RKO (cell line): Measurements from ENCODE around the gene ARHGEF28.

ENCODE experiments used
- DNase-seq: peaks from one replicate; pipeline ENCODE4 v3.0.0-alpha.2; 2016; ENCODE audit warnings: low spot score

ARHGEF28 gene

DNA sequence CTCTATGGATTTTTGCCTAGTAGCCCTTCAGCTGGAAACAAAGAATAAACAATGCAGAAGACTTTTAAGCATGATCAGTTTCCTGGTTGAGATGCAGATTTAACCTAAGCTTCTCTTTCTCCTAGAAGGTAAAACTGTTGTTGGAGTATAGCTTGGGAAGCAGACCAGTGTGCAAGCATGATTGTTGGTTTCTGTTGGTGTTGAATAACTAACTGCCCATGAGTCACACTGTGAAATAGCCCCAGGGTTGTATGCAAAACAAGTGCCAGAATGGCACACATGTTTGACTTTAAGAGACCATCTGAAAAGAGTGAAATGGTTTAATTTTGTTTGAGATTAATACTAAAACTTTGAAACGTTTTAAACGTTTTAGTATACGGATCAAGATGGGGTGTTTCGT, 227.1 kb downstream of the ARHGEF28 start:
- DNase-seq: peak; percentile 5

DNA sequence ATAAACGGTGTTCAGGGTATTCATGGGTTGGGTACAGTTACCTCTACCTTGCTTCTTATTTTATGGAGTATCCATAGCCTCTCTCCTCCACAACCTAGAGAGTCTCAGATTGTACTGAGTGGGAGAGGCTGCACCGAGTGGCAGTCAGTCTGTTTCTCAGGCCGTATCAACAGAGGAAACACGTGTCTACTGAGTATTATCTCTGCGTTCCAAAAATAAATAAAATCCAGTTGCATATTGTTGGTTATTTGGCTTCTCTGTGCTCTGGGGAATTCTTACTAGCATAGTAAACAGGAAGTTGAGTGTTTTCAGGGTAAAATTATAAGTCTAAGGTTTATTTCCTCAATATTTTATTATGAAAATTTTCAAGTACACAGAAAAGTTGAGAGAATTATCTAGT, 231.0 kb downstream of the ARHGEF28 start:
- DNase-seq: no peak

DNA sequence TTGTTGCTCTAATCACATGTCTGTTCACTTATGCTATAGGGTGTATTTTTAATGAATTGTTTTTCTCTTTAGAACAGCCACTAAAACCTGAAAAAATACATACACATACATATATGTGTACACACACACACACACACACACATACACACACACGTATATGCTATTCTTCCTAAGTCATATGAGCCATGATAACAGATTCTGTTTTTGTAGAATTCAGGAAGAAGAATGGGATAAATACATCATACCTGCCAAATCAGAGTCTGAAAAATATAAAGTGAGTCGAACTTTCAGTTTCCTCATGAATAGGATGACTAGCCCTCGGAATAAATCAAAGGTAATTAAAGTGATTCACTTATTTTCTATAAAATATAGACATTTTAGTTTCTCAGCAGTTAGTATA, 231.4 kb downstream of the ARHGEF28 start:
- no peak for DNase-seq

DNA sequence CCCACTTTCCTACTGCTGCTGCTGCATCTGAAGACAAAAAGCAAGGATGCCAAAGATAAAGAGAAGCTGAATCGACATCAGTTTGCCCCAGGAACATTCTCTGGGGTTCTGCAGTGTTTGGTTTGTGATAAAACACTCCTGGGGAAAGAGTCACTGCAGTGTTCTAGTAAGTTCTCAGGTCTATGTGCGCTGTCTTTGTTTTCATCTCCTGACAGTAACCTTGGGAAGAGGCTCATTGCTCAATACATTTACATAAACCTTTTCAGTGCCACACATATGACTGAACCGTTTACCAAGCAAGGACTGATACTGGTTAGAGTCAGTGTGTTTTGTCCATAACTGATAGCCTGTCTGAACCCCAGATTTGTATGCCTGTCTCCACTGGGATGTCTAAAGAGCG, 232.1 kb downstream of the ARHGEF28 start:
- DNase-seq: no peak

DNA sequence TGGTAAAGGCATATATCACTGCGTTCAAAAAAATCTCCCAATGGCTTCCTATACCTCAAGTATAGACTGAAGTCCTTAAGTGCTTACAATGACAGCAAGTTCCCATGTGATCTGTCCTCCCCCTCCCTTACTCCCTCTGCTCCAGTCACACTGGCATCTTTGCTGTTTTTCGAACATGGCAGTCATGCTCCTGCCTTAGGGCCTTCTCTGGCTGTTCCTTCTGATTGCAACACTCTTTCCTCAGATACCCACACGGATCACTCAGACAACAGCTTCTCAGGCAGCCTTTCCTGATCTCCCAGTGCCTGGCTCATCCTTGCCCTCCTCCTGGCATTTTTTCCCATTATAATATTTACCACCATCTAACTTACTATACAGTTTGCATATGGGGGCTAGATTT, 232.8 kb downstream of the ARHGEF28 start:
- DNase-seq: no peak

DNA sequence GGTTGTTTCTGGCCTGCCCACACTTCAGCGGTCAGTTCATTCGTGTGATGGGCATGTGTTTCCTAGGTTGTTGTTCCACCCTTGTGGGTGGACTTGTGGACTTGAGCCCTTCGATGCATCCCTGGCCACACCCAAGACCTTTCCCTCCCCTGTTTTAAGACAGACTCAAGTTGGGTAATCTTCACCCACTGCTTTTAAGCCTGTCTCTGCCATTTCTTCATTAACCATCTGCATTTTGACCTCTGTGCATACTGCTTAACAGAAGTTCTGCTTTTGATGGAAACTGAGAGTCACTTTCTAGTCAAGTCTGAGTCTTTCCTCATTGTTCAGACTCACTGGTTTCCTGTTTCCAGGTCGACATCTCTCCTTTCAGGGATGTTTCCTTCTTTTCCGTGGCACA, 233.7 kb downstream of the ARHGEF28 start:
- no peak for DNase-seq

DNA sequence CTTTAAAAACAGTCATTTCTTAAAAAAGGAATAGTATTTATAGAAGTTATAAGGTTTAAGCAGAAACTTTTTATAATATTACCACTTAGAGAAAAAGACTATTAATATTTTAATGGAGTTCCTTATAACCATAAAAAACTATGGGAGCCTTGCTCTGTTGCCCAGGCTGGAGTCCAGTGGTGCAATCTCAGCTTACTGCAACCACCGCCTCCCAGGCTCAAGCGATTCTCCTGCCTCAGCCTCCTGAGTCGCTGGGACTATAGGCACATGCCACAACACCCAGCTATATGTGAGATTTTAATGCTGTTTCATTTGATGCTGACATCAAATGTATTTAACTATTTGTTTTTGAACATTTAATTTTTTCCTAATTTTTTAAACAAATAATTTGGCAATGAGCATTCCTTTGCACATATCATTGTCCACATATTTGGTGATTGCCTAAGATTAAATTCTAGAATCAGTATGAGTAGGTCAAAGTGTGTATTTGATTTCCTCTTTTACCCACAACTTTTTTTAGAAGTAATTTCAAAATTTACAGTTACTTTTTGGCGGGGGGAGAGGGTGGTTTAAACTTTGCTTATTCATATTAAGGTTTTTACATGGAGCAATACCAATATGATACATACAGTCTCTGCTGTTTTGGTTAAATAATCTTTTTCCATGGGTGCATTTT, 235.5 kb downstream of the ARHGEF28 start:
- DNase-seq: no peak

DNA sequence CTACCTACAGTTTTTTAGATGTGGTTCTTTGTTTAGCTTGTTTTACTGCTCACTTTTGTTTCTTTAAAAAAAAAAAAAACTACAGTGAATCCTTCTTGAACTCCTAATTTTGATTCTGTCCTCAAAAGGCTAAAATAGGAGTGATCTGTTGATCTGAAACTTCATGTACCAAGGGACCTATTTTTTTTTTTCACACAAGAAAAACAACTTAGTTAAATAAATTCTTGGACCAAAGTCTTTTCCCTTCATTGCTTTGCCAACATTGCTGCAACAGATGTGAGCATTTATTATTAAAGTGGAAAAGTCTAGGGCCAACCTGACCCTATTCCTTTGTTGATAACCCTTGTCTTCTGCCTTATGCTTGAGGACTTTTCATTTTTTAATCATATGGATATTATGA, 236.8 kb downstream of the ARHGEF28 start:
- DNase-seq: no peak

DNA sequence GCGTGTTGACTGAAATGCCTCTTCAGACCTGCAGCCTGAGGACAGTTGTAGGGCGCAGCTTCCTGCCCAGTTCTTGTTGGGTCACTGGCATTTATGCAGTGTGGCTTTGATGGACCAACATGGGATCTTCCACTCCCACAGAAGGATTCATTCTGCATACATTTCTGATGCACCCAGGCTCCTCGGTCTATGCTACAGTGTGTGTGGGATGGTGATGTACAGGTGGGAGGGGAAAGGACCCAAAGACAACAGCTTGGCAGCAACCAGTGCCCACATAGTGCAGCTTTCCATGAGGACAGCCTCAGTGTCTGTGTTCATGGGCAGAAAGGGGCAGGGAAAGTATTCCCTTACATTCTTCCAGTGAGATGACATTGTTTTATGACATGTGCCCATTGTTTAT, 237.9 kb downstream of the ARHGEF28 start:
- DNase-seq: no peak

DNA sequence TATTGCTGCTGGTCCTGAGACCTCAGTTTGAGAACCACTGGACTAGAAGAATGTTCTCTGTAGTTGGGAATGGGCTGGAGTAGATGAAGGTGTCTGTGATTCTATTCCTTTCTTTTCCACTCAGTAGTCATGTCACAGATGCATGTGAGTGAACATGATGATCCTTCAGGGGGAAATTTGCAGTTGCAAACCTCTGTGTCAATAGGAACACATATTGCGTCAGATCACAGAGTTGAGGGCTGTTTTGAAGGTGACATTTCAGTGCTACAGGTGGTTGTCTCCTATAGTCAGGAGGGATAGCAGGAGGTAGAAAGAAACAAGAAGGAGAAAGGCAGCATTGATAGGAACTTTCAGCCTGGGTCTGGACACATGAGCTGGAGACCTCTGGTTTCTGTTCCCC, 239.3 kb downstream of the ARHGEF28 start:
- no peak for DNase-seq

DNA sequence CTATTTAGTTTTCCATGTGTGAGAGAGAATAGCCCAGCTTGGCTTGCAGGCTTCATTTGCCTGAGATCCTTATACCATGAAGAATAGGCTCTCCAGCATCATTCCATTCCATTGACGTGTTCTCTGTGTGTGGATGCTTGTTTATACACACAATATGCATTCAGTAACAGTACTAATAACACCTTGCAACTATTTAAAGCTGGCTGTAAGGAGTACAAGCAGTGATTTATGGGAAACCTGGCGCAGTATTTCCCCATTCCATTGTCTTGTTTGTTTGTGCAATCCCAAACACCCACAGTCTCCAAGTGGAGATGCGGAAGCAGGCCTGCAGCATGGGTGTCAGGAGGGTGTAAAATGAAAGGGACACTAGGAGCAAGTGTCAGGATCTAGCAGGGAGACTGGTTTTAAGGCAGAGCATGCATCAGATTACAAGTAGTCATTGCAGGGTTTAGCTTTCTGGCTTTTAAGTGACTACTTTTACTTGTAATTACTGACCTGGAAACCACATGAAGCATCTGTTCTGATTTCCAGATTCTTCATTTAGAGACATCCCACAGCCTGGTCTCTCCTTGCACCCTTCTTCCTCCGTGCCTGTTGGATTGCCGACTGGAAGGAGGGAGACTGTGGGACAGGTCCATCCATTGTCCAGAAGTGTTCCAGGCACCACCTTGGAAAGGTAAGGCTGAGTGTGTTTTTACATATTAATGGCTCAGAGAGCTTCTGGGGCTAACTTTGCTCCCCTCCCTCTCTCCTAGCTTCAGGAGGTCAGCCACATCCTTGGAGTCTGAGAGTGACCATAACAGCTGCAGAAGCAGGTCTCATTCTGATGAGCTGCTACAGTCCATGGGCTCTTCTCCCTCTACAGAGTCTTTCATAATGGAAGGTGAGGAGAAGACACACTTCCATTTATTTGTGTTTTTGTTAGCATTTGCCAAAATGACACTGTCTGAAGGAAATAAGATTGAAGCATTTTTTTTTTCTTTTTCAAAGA, 241.6 kb downstream of the ARHGEF28 start:
- no peak for DNase-seq

DNA sequence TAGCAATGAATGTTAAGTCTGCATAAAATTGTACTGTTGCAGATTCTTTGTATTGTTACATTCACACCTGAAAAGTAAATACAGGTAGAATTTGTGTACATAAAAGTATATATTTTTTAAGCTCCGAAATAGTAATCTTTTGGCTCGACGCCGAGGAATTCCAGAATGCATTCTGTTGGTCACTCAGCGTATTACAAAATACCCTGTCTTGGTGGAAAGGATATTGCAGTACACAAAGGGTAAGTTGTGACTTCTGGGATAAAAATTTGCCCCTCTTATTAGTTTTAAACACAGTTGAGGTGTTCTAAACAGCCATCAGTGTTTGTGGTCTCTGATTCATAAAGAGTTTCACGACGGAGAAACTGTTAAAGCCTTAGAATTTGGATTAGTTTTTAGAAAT, 257.6 kb downstream of the ARHGEF28 start:
- no peak for DNase-seq

DNA sequence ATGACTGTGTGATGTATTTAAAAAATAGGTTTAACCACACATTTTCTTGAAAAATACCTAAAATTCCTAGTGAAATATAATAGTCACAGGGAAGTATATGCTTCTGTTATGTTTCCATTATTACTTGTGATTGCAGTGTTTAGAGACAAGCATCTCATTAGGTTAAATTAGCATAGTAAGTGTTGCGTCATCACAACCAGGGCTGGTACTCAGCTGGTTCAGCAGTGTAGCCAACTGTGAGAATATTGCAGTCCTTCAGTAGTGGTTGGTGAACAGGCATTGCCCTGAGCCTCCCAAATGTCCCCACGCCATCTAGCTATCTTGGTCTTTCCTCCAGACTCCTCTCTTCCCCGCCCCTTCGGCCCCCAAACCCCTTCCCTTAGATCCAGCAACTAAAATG, 261.7 kb downstream of the ARHGEF28 start:
- no peak for DNase-seq

DNA sequence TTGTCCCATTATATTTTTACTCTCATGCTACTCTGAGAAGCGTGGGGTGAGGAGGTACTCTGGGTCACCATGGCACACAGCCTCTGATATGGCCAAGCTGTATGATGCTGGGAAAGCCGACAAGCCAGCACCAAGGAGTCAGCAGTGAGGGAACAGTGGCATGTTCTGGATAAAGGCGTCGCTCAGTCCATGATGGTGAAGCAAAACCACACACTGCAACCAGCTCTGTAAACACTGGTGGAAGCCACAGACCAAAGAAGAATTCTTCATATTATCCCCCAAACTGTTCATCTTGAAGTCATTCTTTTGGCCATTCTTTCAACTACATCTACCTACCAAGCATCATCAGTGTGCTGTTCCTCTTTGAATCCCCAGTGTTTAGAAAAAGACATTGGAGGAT, 264.6 kb downstream of the ARHGEF28 start:
- no peak for DNase-seq

DNA sequence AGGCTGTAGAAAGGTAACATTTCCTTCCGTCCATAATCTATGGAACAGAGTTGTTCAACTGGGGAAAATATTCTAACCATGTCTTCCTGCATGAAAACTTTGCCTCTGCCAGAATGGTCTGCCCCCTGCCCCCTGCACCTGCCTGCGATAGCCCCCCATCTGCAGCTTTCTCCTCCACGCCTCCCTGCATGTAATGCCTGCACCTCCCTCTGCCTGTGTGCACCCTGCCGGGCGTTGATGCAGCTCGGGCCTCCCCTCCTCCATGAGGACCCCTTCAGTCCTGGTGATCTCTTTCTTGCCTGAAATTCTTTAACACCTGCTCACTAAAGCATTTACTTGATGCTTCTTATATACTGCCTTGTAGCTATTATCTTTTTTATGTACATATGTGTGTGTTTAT, 266.2 kb downstream of the ARHGEF28 start:
- DNase-seq: no peak

DNA sequence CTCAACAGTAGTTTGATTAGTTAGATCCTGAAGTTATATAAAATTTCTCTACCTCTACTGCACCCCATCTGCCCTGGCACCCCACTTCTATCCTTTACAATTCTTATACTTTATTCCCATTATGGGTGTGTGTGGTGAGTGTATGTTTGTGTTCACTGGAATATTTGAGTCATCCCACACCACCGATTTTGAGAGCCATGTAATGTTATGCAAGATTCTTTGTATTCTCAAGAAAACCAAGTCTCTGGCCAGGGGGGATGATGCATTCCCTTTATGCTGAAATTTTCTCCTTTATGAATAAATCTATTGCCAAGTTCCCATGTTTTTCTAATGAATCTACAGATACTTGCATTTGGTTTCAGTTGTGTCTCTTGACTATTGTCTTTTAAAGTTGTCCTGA, 266.8 kb downstream of the ARHGEF28 start:
- peak; percentile 16 for DNase-seq

DNA sequence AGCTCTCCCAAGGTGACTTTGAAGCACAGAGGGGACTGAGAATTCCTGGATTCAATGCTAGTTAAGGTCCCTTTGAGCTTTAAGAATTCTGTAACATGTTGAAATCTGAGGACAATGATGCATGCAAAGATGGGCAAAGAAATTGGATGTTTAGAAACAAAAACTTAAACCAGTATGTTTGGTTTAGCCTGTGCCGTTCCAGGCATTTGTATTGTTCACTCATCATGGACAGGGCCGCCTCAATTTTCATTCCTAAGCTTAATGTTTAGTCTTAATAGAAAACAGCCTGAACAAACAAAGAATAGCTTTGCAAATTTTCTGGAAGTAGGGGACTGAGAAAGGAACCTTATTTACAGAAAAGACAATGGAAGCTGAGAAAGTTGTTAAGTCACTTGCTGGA, 267.8 kb downstream of the ARHGEF28 start:
- no peak for DNase-seq

DNA sequence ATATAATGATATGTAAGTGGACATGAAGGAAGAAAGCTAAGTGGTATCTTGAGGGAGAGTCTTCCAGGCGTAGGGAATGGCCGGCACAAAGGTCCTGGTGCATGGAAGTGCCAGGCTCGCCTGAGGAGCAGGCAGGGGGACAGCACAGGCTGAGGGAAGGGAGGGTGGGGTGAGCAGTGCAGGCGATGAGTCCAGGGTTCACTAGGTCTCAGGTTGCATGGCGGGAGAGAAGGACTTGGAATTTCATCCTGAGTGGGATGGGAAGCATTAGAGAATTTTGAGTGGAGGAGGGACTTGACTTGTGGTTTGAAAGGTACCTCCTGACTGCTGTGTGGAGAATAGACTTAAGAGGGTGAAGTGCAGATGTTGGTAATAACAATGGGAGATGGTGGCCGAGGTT, 268.9 kb downstream of the ARHGEF28 start:
- no peak for DNase-seq

DNA sequence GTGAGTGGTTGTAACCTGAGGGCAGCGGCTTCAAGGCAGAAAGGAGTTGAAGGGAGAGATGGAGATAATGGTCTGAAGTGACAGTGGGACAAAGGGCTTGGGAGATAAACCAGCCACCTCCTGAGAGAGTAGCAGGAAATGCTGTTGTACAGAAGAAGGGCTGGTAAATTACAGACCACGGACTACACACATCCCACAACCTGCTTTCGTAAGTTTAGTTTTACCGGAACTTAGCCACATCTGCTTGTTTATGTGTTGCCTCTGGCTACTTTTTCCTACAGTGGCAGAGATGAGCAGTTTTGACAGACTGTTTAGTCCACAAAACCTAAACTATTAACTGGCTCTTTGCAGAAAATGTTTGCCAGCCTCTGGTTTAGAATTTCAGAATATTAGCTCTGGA, 269.5 kb downstream of the ARHGEF28 start:
- DNase-seq: no peak

DNA sequence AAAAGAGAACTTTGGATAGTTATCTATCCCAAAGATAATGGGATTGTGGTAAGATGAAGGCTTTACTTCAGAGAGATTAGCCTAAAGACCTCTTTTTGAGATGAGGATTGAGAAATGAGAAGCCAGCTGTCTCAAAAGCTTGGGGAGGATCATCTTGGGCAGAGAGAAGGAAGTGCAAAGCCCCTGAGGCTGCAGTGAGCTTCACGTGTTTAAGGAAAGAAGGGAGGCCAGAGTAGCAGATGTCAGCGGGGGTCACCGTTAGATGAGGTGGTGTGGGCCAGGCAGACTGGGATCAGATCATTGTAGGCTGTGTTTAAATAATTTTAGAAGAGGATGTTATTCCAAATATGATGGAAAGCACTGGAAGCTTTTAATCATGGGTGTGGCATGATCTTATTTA, 270.1 kb downstream of the ARHGEF28 start:
- DNase-seq: no peak

DNA sequence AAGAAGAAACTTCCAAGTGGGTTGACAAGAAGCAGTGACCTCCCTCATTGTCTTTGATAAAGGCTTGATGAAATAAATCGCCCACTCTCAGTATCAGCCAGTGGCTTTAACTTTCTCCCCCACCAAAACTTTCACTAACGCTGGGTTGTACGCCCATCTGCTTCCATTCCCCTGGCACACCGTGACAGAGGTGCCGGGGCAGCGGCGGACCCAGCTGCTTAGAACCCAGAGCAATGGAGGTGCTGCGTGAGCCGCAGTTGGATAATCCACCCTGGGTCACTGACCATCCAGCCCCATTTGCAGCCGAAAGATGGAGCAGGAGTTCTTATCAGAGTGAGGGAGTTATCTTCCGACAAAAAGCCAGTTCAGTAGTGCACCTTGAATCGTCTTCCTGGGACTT, 270.7 kb downstream of the ARHGEF28 start:
- no peak for DNase-seq

DNA sequence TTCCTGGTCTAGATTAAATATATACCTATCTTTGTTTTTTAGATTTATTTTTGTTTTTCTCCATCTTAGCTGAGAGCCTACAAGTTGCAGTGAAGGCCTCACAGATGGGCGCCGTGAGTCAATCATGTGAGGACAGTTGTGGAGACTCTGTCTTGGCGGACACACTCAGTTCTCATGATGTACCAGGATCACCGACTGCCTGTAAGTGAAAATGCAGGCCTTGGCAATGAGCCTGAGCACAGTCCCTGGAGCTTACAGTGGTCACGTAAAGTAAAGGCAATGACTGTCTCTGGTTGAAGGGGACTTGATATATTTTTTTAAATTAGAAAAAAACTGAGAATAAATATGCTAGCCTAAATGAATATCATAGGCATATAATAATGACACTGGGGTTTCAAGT, 271.9 kb downstream of the ARHGEF28 start:
- no peak for DNase-seq

DNA sequence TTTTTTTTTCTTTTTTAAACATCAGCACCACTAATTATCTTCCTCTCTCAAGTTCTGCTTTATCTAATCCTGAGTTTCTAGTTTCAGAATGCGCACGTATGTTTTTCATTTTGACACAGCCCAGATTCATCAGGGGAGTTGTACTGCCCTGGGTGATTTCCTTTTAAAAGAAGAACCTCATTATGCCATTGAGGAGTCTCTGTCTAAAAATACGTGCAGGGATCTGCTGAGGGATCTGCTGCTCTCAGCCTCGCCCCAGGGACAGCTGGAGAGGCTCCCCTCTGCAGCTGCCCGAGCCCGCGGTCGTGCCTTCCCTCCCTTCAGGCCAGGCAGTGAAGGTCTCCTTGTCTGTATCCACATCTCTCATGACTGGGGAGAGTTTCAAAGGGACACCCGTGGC, 273.1 kb downstream of the ARHGEF28 start:
- no peak for DNase-seq

DNA sequence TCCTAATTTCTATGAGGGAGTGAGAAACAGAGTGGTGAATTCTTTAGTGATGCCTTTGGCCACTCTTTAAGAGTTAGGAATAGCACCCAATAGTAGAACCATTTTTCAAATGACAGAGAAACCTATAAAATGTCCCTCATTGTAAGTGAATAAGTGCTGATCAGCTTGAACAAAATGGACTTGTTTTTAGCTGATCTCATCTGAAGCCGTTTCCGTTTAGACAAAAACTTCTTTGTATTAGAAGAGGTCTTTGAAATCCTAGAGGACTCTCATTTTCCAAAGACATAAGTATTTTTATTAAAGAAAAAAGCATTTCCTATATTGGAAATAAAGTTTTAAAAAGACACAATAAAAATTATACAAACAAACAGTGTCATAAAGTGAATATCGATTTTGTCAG, 273.9 kb downstream of the ARHGEF28 start:
- no peak for DNase-seq
